Measurements from ENCODE around the gene SYNE1. TPM values are rescaled to one million over a fixed set of nuclear protein-coding genes. Genes with fewer than 3 reads are reported as not detected.

Gene SYNE1
- polyA plus RNA-seq, 1 donor from 2014 or later, result 38.5 TPM

DNA sequence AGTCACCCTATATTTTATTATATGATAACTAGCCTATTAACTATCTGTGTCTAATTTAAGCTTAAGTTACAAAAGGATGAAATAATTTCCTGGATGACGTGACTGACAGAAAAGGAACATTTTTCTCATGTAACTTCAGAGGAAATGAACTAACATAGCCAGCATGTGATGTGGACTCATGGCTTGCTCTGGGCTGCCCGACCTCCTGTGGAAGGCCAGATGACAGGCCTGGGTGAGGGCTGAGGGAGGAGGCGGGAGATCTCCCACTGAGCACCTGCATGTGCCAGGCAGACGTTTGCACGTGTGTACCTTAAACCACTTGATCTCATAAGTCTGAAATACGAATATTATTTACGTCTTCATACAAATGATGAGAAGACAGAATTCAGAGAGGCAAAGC lies 321.1 kb downstream of the SYNE1 start:
- no peak overlapping the region for H3K27ac ChIP-seq (ENCODE audit: low read length)
- TF ChIP-seq POLR2AphosphoS5 (IDR thresholded peaks at IDR 0.05), result no peak
- no peak for TF ChIP-seq EZH2 (IDR thresholded peaks at IDR 0.05; ENCODE audit: borderline replicate concordance, insufficient read depth, low read length, poor library complexity, severe bottlenecking)
- TF ChIP-seq, protein P1, sequence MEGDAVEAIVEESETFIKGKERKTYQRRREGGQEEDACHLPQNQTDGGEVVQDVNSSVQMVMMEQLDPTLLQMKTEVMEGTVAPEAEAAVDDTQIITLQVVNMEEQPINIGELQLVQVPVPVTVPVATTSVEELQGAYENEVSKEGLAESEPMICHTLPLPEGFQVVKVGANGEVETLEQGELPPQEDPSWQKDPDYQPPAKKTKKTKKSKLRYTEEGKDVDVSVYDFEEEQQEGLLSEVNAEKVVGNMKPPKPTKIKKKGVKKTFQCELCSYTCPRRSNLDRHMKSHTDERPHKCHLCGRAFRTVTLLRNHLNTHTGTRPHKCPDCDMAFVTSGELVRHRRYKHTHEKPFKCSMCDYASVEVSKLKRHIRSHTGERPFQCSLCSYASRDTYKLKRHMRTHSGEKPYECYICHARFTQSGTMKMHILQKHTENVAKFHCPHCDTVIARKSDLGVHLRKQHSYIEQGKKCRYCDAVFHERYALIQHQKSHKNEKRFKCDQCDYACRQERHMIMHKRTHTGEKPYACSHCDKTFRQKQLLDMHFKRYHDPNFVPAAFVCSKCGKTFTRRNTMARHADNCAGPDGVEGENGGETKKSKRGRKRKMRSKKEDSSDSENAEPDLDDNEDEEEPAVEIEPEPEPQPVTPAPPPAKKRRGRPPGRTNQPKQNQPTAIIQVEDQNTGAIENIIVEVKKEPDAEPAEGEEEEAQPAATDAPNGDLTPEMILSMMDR (IDR thresholded peaks at IDR 0.05; ENCODE audit: poor library complexity, severe bottlenecking), result no peak
- TF ChIP-seq TAF1 (IDR thresholded peaks at IDR 0.05; ENCODE audit: low read depth), result no peak
- TF ChIP-seq RAD21 (conservative IDR thresholded peaks at IDR 0.05), result no peak
- no peak for TF ChIP-seq EP300 (conservative IDR thresholded peaks at IDR 0.05; ENCODE audit: poor library complexity, severe bottlenecking)
- no peak for TF ChIP-seq REST (IDR thresholded peaks at IDR 0.05; ENCODE audit: borderline replicate concordance)
- TF ChIP-seq SMC3 (conservative IDR thresholded peaks at IDR 0.05; ENCODE audit: poor library complexity), result no peak
- TF ChIP-seq MXI1 (conservative IDR thresholded peaks at IDR 0.05; ENCODE audit: poor library complexity, severe bottlenecking), result no peak
- no peaks in the 10 kb centered on the region for H3K27me3 ChIP-seq (ENCODE audit: insufficient read depth, low read depth, low read length)
- no peaks in the 10 kb centered on the region for H3K79me2 ChIP-seq (replicated peaks; ENCODE audit: insufficient read depth, low read length)
- no peaks in the 10 kb centered on the region for H3K9me2 ChIP-seq (ENCODE audit: insufficient read depth, low read length)
- H2AFZ ChIP-seq (ENCODE audit: low read depth, low read length), result no peak overlapping the region
- no peak overlapping the region for H3K9ac ChIP-seq (ENCODE audit: low read length)
- H4K20me1 ChIP-seq (ENCODE audit: insufficient read depth), result no peaks in the 10 kb centered on the region
- H3K9me3 ChIP-seq (ENCODE audit: low read length), result no peaks in the 10 kb centered on the region
- no peak overlapping the region for H3K4me3 ChIP-seq (ENCODE audit: low read length)
- no peak overlapping the region for H3K4me2 ChIP-seq (ENCODE audit: low read length)
- no peaks in the 10 kb centered on the region for H3F3A ChIP-seq (ENCODE audit: insufficient read depth, low read length, poor library complexity, severe bottlenecking)
- H3K36me3 ChIP-seq (ENCODE audit: insufficient read depth, low read length), result no peaks in the 10 kb centered on the region

DNA sequence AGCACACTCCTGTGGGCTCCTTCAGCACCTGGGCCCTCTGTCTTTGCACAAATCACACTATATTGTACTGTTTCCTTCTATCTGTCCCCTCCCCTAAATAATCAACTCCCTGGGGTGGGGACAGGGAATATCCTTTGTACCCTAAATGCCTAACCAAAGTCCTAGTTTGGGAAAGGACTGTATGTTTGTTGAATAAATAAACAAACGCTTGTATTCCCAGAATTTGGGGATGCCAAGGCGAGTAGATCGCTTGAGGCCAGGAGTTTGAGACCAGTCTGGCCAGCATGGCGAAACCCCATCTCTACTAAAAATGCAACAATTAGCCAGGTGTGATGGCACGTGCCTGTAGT lies 322.7 kb downstream of the SYNE1 start:
- H2AFZ ChIP-seq (ENCODE audit: low read depth, low read length), result no peak overlapping the region
- no peak overlapping the region for H3K4me3 ChIP-seq (ENCODE audit: low read length)
- H3K27me3 ChIP-seq (ENCODE audit: insufficient read depth, low read depth, low read length), result no peaks in the 10 kb centered on the region
- no peaks in the 10 kb centered on the region for H3K79me2 ChIP-seq (replicated peaks; ENCODE audit: insufficient read depth, low read length)
- no peaks in the 10 kb centered on the region for H4K20me1 ChIP-seq (ENCODE audit: insufficient read depth)
- H3K4me2 ChIP-seq (ENCODE audit: low read length), result no peak overlapping the region
- H3K36me3 ChIP-seq (ENCODE audit: insufficient read depth, low read length), result no peaks in the 10 kb centered on the region
- no peak overlapping the region for H3K9ac ChIP-seq (ENCODE audit: low read length)
- H3F3A ChIP-seq (ENCODE audit: insufficient read depth, low read length, poor library complexity, severe bottlenecking), result no peaks in the 10 kb centered on the region
- H3K9me3 ChIP-seq (ENCODE audit: low read length), result no peaks in the 10 kb centered on the region
- TF ChIP-seq SMC3 (conservative IDR thresholded peaks at IDR 0.05; ENCODE audit: poor library complexity) (no peak), EZH2 (IDR thresholded peaks at IDR 0.05; ENCODE audit: borderline replicate concordance, insufficient read depth, low read length, poor library complexity, severe bottlenecking) (no peak), REST (IDR thresholded peaks at IDR 0.05; ENCODE audit: borderline replicate concordance) (no peak), TAF1 (IDR thresholded peaks at IDR 0.05; ENCODE audit: low read depth) (no peak), POLR2AphosphoS5 (IDR thresholded peaks at IDR 0.05) (no peak)
- TF ChIP-seq, protein P1 (IDR thresholded peaks at IDR 0.05; ENCODE audit: poor library complexity, severe bottlenecking), result no peak
- H3K9me2 ChIP-seq (ENCODE audit: insufficient read depth, low read length), result no peaks in the 10 kb centered on the region
- H3K27ac ChIP-seq (ENCODE audit: low read length), result no peak overlapping the region
